DMS114 treated with DMSO at 0.1 percent for 48 hours (cell line): ENCODE results near the gene TMEM184C.

Experiments
- DNase-seq: peaks from one replicate; lab custom pipeline; 2025; ENCODE audit not compliant: unreplicated experiment; lab: John Stamatoyannopoulos, UW

TMEM184C gene

GRCh38 chr4:147648656-147649055, 31.5 kb downstream of the TMEM184C start:
- DNase-seq: no peak

- no peak for DNase-seq
Observed at GRCh38 chr4:147651563-147651962, 34.4 kb downstream of the TMEM184C start.

GRCh38 chr4:147655639-147656038, 38.4 kb downstream of the TMEM184C start:
- no peak for DNase-seq

GRCh38 chr4:147658501-147658900, 41.3 kb downstream of the TMEM184C start:
- no peak for DNase-seq

- no peak for DNase-seq
Observed at GRCh38 chr4:147674073-147674472, 56.9 kb downstream of the TMEM184C start.

GRCh38 chr4:147674496-147674895, 57.3 kb downstream of the TMEM184C start:
- DNase-seq: no peak

- DNase-seq: no peak
Observed at GRCh38 chr4:147678106-147678505, 60.9 kb downstream of the TMEM184C start.

GRCh38 chr4:147678796-147679549, 61.8 kb downstream of the TMEM184C start:
- DNase-seq: no peak

- DNase-seq: no peak
Observed at GRCh38 chr4:147682755-147683154, 65.6 kb downstream of the TMEM184C start.

GRCh38 chr4:147683188-147683591, 66.0 kb downstream of the TMEM184C start:
- no peak for DNase-seq

- peak; percentile 75 for DNase-seq
Observed at GRCh38 chr4:147683717-147684700, 66.8 kb downstream of the TMEM184C start, which contains the start of gene PRMT9. TSS of gene PRMT9 (minus strand) at chr4:147684163. CDS start at chr4:147683987, 176 bp downstream.

GRCh38 chr4:147689067-147689466, 71.9 kb downstream of the TMEM184C start:
- no peak for DNase-seq

- no peak for DNase-seq
Observed at GRCh38 chr4:147691820-147692219, 74.6 kb downstream of the TMEM184C start.

GRCh38 chr4:147693218-147693617, 76.0 kb downstream of the TMEM184C start:
- no peak for DNase-seq

GRCh38 chr4:147696866-147697265, 79.7 kb downstream of the TMEM184C start:
- no peak for DNase-seq

GRCh38 chr4:147704846-147705245, 87.6 kb downstream of the TMEM184C start:
- DNase-seq: no peak

GRCh38 chr4:147707892-147708672, 90.9 kb downstream of the TMEM184C start:
- peak; percentile 10 for DNase-seq

- no peak for DNase-seq
Observed at GRCh38 chr4:147709999-147710398, 92.8 kb downstream of the TMEM184C start.

GRCh38 chr4:147714575-147715401, 97.6 kb downstream of the TMEM184C start:
- DNase-seq: no peak

GRCh38 chr4:147717878-147718277, 100.7 kb downstream of the TMEM184C start:
- no peak for DNase-seq
